GM12891 (cell line): Measurements from ENCODE around the gene GOLGA6L10.
"Not testable (repeated sequence)": the region's sequence is repeated elsewhere in the genome, so short reads cannot be mapped to it uniquely, and the experiment has no call there.

ENCODE experiments used
- DNase-seq: peaks from one replicate; pipeline ENCODE4 v3.0.0; 2011; ENCODE audit warnings: low spot score; ENCODE audit not compliant: insufficient read length
- FAIRE-seq: peaks from 2 replicates; lab custom pipeline; 2011; peaks lifted over from hg19 to GRCh38; lab: Jason Lieb, UNC
- PAX5 ChIP-seq: IDR thresholded peaks from 2 replicates; pipeline ENCODE4 v1.6.1; 2011; ENCODE audit warnings: low read length, moderate library complexity, mild to moderate bottlenecking; ENCODE audit not compliant: insufficient read depth, severe bottlenecking
- POLR2A ChIP-seq: IDR thresholded peaks from 2 replicates; pipeline ENCODE4 v1.6.1; 2011; ENCODE audit warnings: low read depth, low read length, control low read depth
- POLR2AphosphoS5 ChIP-seq: IDR thresholded peaks from 2 replicates; pipeline ENCODE4 v1.6.1; 2011; ENCODE audit warnings: low read depth, low read length, control low read depth
- POU2F2 ChIP-seq: IDR thresholded peaks from 2 replicates; pipeline ENCODE4 v1.6.1; 2011; ENCODE audit warnings: low read depth, mild to moderate bottlenecking, control low read depth, low read length, moderate library complexity
- SPI1 ChIP-seq: IDR thresholded peaks from 2 replicates; pipeline ENCODE4 v1.6.1; 2011; ENCODE audit warnings: low read depth, low read length, control low read depth
- TAF1 ChIP-seq: IDR thresholded peaks from 2 replicates; pipeline ENCODE4 v1.6.1; 2011; ENCODE audit warnings: low read depth, low read length, control low read depth

GOLGA6L10 gene

DNA sequence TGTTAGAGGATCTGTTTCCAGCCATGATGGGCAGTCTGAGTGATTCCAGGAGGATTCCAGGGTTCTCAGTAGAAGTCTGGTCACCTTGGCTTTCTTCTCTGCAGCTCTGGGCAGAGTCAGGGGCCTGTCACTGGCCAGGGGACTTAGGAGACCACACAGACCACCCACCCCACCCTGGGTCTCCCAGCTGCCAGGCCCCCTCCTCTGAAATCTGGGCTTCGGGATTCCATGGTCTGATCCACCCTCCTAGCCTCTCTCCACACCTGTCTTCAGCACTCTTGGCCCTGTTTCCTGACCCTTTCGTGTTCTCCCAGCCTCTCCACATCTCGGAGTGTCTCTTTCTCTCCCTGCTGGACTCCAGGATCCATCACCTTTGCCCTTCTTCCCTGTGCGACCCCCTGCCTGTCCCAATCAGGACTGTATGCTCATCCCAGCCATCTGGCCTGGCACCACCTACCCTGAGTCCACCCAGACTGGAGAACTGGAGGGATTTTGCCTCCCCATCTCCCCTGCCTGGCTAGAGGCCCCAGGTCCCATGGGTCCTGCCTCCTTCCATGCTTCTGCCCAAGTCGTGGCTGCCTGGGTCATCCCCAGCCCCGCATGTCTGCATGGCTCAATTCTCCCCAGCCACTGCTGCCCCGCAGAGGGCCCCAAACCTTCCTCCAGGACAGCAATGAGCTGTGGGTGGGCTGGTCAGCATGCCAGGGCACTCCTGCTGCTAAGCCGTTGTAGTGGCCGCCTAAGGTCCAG, 34.3 kb downstream of the GOLGA6L10 start:
- DNase-seq (no peak), FAIRE-seq (no peak)
- no peak for TF ChIP-seq SPI1
- TF ChIP-seq POLR2A = no peak
- no peak for TF ChIP-seq PAX5
- TF ChIP-seq POU2F2 = no peak
- no peak for TF ChIP-seq POLR2AphosphoS5
- TF ChIP-seq TAF1 = no peak

DNA sequence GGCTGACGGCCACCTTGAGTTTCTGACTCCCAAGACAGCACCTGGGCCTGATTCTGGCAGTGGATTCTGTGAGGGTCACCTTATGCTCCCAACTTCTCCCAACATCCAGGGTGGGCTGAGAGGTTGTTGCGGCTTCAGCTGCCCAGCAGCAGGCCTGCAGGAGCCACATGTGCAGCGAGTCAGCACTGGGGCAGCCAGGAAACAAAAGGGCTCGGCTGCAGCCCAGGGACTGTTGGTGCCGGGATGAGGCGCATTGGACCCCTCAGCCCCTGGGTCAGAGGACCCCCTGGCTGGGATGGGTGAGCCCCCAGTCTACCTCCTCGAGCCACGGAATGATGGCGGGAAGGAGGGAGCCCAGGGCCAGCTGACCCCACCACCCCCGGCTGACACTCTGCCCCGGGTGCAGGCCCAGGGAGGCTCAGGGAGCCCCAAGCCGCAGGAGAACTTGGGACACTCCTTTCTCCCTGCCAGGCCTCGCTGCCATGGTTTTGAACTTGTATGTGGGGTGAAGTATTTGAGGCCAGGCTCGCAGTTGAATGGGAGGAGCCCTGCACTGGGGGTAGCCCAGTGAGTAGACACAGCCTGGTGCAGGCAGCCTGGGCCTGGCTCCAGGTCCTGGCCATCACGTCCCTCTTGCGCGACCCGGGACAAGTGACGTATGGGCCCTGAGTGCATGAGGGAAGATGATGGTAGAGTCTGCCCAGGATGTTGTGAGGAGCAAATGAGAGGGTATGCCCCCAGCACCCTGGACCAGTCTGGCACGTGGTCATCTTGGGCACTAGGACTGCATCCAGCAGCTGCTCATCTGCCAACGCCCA, 35.1 kb downstream of the GOLGA6L10 start:
- not testable (repeated sequence) for FAIRE-seq, DNase-seq

DNA sequence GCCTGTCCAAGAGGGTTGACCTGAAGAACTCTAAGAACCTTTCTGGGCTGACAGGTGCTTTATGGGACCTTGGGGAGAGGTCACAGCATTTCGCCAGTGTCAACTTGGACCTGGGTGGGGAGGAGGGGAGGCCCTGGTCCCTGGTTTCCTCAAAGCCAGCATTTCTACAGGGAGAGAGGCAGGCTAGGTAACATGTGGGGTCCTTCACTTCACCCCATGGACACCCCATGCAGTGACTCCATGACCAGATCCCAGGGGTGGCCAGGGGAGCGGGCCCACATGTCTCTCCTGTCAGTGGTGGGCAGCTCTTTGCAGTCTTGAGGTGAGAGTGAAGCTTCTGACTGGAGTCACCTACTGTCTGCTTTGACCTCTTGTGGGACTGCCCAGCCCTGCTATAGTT, 35.8 kb downstream of the GOLGA6L10 start:
- TF ChIP-seq POU2F2 = no peak
- no peak for TF ChIP-seq POLR2AphosphoS5
- no peak for FAIRE-seq

DNA sequence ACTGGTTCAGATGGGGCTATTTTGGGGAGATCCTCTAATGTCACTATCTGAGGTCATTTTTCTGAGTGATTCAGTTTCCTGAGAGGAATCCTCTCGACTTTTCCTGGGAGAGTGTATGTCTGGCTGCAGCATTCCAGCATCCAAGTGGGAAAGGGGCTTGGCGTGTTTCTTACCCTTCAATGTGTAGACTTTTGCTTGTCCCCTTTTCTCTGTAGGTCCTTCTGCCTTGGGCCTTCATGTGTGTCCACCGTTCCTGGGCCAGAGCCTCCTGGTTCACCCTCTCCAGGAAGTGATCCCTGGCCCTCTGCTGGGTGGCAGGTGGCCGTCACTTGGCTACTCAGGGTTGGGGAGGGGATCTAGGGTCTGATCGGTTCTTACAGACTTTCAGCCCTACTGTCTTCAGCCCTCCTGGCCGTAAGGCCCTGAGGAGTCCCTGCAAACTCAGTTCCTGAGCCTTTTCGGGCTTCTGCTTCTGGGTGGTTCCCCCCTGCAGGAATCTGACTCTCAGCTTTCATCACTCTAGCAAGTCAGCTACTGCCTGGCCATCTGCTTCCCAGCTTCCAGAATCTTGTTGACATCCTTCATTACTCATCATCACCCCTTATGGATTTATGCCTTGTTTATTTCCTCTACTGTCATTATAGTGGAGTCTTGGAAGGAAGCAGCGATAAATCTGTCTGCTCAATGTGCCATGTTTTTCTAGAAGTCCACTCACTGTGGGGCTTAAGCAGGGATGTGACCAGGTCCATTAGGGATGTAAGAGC, 36.5 kb downstream of the GOLGA6L10 start:
- TF ChIP-seq SPI1 (no peak), POLR2A (no peak), TAF1 (no peak), PAX5 (no peak), POU2F2 (no peak), POLR2AphosphoS5 (no peak)
- no peak for DNase-seq
- FAIRE-seq = no peak

More for the DNA sequence above, 35.8 kb downstream of the GOLGA6L10 start:
- DNase-seq = no peak

DNA sequence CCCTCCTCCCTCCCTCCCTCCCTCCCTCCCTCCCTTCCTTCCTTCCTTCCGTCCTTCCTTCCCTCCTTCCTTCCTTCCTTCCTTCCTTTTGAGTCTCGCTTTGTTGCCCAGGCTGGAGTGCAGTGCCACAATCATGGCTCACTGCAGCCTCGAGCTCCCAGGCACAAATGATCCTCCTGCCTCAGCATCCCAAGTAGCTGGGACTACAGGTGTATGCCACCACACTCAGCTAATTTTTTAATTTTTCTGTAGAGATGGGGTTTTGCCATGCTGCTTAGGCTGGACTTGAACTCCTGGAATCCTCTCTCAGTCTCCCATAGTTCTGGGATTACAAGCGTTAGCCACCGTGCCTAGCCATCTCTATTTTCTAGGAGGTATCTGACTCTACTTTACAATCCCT, 38.0 kb downstream of the GOLGA6L10 start:
- not testable (repeated sequence) for FAIRE-seq, DNase-seq

DNA sequence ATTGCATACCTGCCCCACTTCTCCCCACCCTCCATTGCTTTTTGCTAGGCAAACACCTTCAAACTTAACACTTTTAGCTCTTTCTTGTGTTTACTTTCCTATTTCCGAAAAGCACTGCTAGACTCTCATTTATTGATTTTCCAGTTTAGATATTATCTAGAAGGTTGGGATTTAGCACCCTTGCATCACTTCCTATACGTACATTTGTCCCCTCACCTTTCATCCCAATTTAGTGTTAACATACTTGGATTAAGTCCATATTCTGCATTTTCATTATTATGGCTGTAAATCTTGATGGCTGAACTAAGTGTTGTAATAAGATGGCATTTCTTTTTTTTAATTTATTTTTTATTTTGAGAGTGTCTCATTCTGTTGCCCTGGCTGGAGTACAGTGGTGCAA, 39.5 kb downstream of the GOLGA6L10 start:
- no peak for FAIRE-seq
- TF ChIP-seq PAX5 = no peak
- TF ChIP-seq POLR2AphosphoS5 = no peak
- TF ChIP-seq TAF1 = no peak
- TF ChIP-seq POU2F2 = no peak
- no peak for TF ChIP-seq POLR2A
- no peak for TF ChIP-seq SPI1
- DNase-seq = no peak

DNA sequence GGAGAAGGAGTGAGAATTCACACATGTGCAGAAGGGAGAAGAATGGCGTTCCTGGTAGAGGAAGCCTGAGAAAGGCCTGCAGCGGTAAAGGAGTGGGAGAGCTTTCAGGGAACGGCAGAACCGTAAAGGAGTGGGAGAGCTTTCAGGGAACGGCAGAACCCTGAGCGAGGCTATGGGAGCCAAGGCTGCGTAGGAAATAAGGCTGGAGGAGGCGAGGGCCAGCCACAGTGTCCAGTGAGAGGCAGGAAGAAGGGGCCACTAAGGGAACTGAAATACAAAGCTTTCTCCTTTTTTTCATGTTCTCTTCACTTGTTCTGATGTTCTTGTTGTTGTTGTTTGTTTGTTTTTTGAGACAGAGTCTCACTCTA, 41.6 kb downstream of the GOLGA6L10 start:
- no peak for DNase-seq
- FAIRE-seq = no peak
- TF ChIP-seq TAF1 (no peak), POLR2A (no peak), POU2F2 (no peak), PAX5 (no peak), POLR2AphosphoS5 (no peak), SPI1 (no peak)

DNA sequence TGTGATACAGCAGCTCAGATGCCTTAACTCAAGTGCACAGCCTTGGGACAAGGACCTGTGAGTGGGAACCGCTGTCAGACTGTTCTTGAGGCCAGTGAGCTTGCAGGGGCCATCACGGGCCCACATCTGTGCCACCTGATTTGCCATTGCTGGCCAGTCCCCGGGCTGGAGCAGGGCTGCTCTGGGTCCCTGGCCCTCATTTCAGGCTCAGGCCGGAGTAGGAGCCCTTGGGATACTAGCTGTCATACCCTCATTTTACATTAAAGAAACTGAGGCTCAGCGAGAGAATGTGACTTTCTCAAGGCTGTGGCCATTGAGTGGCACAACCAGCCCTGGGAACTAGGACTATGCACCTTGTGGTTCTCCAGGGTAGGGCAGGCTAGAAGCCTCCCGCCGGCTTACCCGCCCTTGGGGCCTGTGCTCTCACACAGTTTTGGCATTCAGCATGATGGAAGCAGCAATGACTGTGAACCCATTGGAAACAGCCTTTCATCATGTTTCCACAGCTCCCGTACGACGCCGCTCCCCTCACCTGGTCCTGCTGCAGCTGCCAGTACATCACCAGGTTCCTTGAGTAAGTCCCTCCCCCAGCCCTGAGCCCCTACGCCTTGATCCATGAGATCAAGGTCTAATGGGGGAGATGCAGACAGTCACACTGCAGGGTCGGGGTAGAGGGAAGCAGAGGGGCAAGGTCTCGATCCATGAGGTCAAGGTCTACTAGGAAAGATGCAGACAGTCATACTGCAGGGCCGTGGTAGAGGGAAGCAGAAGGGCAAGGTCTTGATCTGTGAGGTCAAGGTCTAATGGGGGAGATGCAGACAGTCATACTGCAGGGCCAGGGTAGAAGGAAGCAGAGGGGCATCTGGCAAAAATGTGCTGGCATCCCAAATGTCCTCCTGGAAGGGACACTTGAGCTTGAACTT, 42.2 kb downstream of the GOLGA6L10 start:
- TF ChIP-seq PAX5 = no peak
- no peak for TF ChIP-seq POU2F2
- no peak for TF ChIP-seq POLR2AphosphoS5
- TF ChIP-seq TAF1 = no peak
- TF ChIP-seq POLR2A = no peak
- TF ChIP-seq SPI1 = no peak
- no peak for FAIRE-seq
- no peak for DNase-seq

DNA sequence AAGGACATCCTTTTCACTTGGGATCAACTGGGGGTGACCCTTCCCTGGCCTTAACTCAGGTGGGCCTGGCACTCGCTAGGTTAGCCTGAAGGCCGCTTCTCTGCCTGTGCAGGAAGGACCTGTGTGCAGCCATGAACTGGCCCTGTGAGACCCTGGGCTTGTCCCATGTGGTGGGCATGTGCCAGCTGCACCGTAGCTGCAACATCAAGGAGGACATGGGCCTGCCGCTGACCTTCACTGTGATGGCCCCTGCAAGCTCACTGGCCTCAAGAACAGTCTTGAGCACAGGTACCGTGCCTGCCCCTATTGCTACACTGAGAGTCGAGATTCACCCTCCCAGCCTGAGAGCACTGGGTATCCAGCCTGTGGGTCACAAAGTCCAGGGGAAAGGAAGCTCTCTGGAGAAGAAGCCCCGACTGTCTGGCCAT, 43.6 kb downstream of the GOLGA6L10 start:
- TF ChIP-seq POLR2A = no peak
- no peak for TF ChIP-seq TAF1
- TF ChIP-seq POU2F2 = no peak
- TF ChIP-seq SPI1 = no peak
- no peak for TF ChIP-seq POLR2AphosphoS5
- no peak for TF ChIP-seq PAX5
- DNase-seq (no peak), FAIRE-seq (no peak)

DNA sequence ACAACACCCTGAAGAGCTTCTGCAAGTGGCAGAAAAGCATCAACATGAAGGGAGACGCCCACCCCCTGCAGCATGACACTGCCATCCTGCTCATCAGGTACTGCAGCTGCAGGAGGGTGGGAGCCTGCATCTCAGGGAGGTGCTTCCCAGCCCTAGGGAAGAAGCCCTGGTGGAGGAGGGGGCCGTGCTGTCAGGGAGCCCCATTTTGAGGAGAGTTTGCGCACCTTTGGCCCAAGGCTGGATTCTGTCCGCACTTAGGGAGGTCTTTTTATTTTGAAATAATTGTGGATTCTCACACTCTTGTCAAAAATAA, 44.5 kb downstream of the GOLGA6L10 start:
- TF ChIP-seq PAX5 = no peak
- TF ChIP-seq SPI1 = no peak
- TF ChIP-seq TAF1 = no peak
- TF ChIP-seq POU2F2 = no peak
- no peak for TF ChIP-seq POLR2AphosphoS5
- TF ChIP-seq POLR2A = no peak
- no peak for DNase-seq
- FAIRE-seq = no peak
